Tibial nerve (tissue), 3 donors: Measurements from ENCODE around the gene TWSG1.

Source experiments
- CTCF ChIP-seq, 5 experiments: fragments of 200-600 bp in 3 of 5; fragments of 450-650 bp in 2 of 5; sonication (generic) in 3 of 5; IDR thresholded peaks; one replicate each; pipeline ENCODE4 v1.5.1; 2016 to 2019; ENCODE audit warnings: antibody characterized with exemption in 5 of 5, mild to moderate bottlenecking in 3 of 5, moderate library complexity in 2 of 5
- POLR2A ChIP-seq, 2 donors: fragments of 450-650 bp; IDR thresholded peaks; one replicate each; pipeline ENCODE4 v1.6.1; 2017; ENCODE audit warnings: antibody characterized with exemption in 2 of 2, mild to moderate bottlenecking in 2 of 2, moderate library complexity in 2 of 2

- no peak for TF ChIP-seq CTCF (IDR thresholded peaks at IDR 0.05)
- TF ChIP-seq POLR2A (IDR thresholded peaks at IDR 0.05) = no peak
Observed at GRCh38 chr18:9340472-9340871, 5.9 kb downstream of the TWSG1 start.
